Ishikawa (cell line): ENCODE measurements around the gene UGT2B15.

Experiments
- FOXM1 ChIP-seq: IDR thresholded peaks from 2 replicates; pipeline ENCODE4 v1.6.1; 2012; ENCODE audit warnings: low read depth, borderline replicate concordance
- RAD21 ChIP-seq: IDR thresholded peaks from 2 replicates; pipeline ENCODE4 v1.6.1; 2012; ENCODE audit warnings: low read depth
- TF ChIP-seq, protein P1 (sequence below): IDR thresholded peaks from 2 replicates; pipeline ENCODE4 v1.6.1; 2012

DNA sequence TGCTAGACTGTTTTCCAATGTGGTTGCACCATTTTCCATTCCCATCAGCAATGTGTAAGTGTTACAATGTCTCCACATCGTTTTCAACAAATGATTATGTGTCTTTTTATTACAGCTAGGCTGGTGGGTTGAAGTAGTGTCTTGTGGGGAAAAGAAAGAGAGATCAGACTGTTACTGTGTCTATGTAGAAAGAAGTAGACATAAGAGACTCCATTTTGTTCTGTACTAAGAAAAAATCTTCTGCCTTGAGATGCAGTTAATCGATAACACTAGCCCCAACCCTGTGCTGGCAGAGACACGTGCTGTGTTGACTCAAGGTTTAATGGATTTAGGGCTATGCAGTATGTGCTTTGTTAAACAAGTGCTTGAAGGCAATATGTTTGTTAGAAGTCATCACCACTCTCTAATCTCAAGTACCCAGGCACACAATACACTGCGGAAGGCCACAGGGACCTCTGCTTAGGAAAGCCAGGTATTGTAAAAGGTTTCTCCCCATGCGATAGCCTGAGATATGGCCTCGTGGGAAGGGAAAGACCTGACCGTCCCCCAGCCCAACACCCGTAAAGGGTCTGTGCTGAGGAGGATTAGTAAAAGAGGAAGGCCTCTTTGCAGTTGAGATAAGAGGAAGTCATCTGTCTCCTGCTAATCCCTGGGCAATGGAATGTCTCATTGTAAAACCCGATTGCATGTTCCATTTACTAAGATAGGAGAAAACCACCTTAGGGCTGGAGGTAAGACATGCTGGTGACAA lies 23.0 kb upstream of the UGT2B15 start:
- TF ChIP-seq RAD21 (no peak), FOXM1 (no peak)
- TF ChIP-seq, protein P1, sequence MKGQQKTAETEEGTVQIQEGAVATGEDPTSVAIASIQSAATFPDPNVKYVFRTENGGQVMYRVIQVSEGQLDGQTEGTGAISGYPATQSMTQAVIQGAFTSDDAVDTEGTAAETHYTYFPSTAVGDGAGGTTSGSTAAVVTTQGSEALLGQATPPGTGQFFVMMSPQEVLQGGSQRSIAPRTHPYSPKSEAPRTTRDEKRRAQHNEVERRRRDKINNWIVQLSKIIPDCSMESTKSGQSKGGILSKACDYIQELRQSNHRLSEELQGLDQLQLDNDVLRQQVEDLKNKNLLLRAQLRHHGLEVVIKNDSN = no peak
